Mucosa of descending colon (tissue), 3 donors: ENCODE measurements around the gene SPTBN2. TPM values are rescaled to one million over a fixed set of nuclear protein-coding genes. Genes with fewer than 3 reads are reported as not detected.

Source experiments
- ATAC-seq: fragments of 200-7000 bp; cut with Tn5 transposase; one replicate; pipeline ENCODE4 v1.9.1; 2020; ENCODE audit warnings: mild to moderate bottlenecking, moderate library complexity
- DNase-seq, 3 donors: peaks; one replicate each; pipeline ENCODE4 v3.0.0-alpha.2; 2020
- H3K36me3 ChIP-seq: fragments of 200-600 bp; one replicate; pipeline ENCODE4 v1.8.0; 2021; ENCODE audit warnings: low read depth, mild to moderate bottlenecking
- H3K4me1 ChIP-seq: fragments of 200-600 bp; one replicate; pipeline ENCODE4 v1.8.0; 2021; ENCODE audit warnings: low read depth, mild to moderate bottlenecking
- H3K4me3 ChIP-seq: fragments of 200-600 bp; one replicate; pipeline ENCODE4 v1.8.0; 2021; ENCODE audit warnings: mild to moderate bottlenecking
- H3K9me3 ChIP-seq: fragments of 200-600 bp; one replicate; pipeline ENCODE4 v1.8.0; 2021; ENCODE audit warnings: mild to moderate bottlenecking
- CTCF ChIP-seq: fragments of 200-600 bp; IDR thresholded peaks from one replicate; pipeline ENCODE4 v1.8.0; 2022; ENCODE audit warnings: antibody characterized with exemption, mild to moderate bottlenecking
- intact Hi-C, 2 donors: fragments of 100-400 bp; cut with DNase I in 1 of 2; cut with micrococcal nuclease in 1 of 2; formaldehyde crosslinking; loops; one replicate each; pipeline versions ENCODE4 v1.11.0 to v1.11.1; 2022; cut with DNase I, micrococcal nuclease
- total RNA-seq, 3 donors: library from RNA; stranded (reverse); fragmentation: NEBNext Ultra II Directional in 2 of 3; extraction: Animal tissue kit (Norgen Biotek cat#: 25700) in 2 of 3; gene quantifications; one replicate each; pipeline versions ENCODE4 v1.2.1 to v1.2.4, GENCODE V29; 2021 to 2023
- donor health status: DM: no; HTN: no; CAD: no; lungs with moderate emphysema.
- donor health status: DM: no; HTN: no; CAD: no.
- donor health status: DM: no; HTN: yes; CAD: no.

SPTBN2 gene
- total RNA-seq, 3 donors from 2014 or later = 3.7 to 10.0 (median 6.3) TPM

GRCh38 chr11:66719111-66719872, 9.7 kb downstream of the SPTBN2 start:
- H3K9me3 ChIP-seq = no peaks in the 10 kb centered on the region
- intact Hi-C loops = no loop called here
- no peak overlapping the region for H3K4me3 ChIP-seq
- DNase-seq = peak in 1 of 3 donors; percentile 40
- TF ChIP-seq CTCF = no peak
- H3K36me3 ChIP-seq = no peaks in the 10 kb centered on the region
- peaks cover 11% of the 10 kb centered on the region for H3K4me1 ChIP-seq
- no peak for ATAC-seq

GRCh38 chr11:66718320-66718971, 10.6 kb downstream of the SPTBN2 start:
- TF ChIP-seq CTCF = peak; percentile 15
- H3K9me3 ChIP-seq = no peaks in the 10 kb centered on the region
- peak; percentile 73 to 74 (median 73) for DNase-seq

GRCh38 chr11:66717925-66718319, 11.1 kb downstream of the SPTBN2 start:
- H3K9me3 ChIP-seq = no peaks in the 10 kb centered on the region
- no peak overlapping the region for H3K4me3 ChIP-seq
- ATAC-seq (peak; percentile 4), DNase-seq (peak in 2 of 3 donors; percentile 37 to 54)
- H3K4me1 ChIP-seq = peaks cover 11% of the 10 kb centered on the region
- no peak for TF ChIP-seq CTCF
- H3K36me3 ChIP-seq = no peaks in the 10 kb centered on the region
- intact Hi-C loops = no loop called here

More at GRCh38 chr11:66718320-66718971, 10.6 kb downstream of the SPTBN2 start:
- Histone ChIP-seq H3K4me1 (peaks cover 11% of the 10 kb centered on the region), H3K36me3 (no peaks in the 10 kb centered on the region), H3K4me3 (no peak overlapping the region)
- ATAC-seq = peak; percentile 78
- intact Hi-C loops = no loop called here

GRCh38 chr11:66716996-66717395, 12.0 kb downstream of the SPTBN2 start:
- Histone ChIP-seq H3K9me3 (no peaks in the 10 kb centered on the region), H3K36me3 (no peaks in the 10 kb centered on the region), H3K4me3 (no peak overlapping the region), H3K4me1 (peaks cover 11% of the 10 kb centered on the region)
- intact Hi-C loops = no loop called here
- no peak for DNase-seq
- no peak for ATAC-seq
- no peak for TF ChIP-seq CTCF

GRCh38 chr11:66715346-66716085, 13.5 kb downstream of the SPTBN2 start:
- no peaks in the 10 kb centered on the region for H3K9me3 ChIP-seq
- TF ChIP-seq CTCF = no peak
- H3K4me3 ChIP-seq = no peak overlapping the region
- intact Hi-C loops = no loop called here
- peaks cover 11% of the 10 kb centered on the region for H3K4me1 ChIP-seq
- DNase-seq (peak in 1 of 3 donors; percentile 39), ATAC-seq (no peak)
- no peaks in the 10 kb centered on the region for H3K36me3 ChIP-seq
